ENCODE data around the gene RAP2A.

Gene RAP2A

GRCh38 chr13:97490702-97491307, 56.8 kb downstream of the RAP2A start:
- H3K27me3 ChIP-seq: no peaks in the 10 kb centered on the region
- H3K27ac ChIP-seq: no peak overlapping the region
- no peaks in the 10 kb centered on the region for H3K9me3 ChIP-seq
- no peak for TF ChIP-seq CTCF (IDR thresholded peaks at IDR 0.05)
- H3K4me1 ChIP-seq (ENCODE audit: control insufficient read depth in 1 of 2, insufficient read depth in 1 of 2, low read depth in 1 of 2, low read length in 1 of 2): no peaks in the 10 kb centered on the region
- H3K36me3 ChIP-seq: no peaks in the 10 kb centered on the region
- H3K4me3 ChIP-seq (ENCODE audit: low read depth in 1 of 2, low read length in 1 of 2): no peak overlapping the region

DNA sequence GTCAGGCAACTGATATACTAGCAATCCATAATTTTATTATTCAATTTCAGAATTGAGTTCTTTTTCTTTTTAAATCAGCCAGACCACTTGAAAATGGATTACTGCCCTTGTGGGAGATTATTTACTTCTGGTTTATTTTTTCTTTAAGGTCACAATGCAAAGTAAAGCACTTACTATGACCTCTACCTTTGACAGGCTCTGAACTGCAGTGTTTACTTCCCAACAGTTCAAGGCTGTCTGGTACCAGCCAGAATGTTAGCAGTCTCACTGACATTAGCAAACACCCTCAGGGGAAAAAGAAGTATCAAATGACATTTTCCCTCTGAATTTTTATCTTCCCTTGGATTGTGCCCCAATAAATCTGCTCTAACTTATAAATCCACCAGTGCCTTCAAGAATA, 57.5 kb downstream of the RAP2A start:
- Histone ChIP-seq H3K27ac (no peak overlapping the region), H3K4me1 (ENCODE audit: control insufficient read depth in 1 of 2, insufficient read depth in 1 of 2, low read depth in 1 of 2, low read length in 1 of 2) (no peaks in the 10 kb centered on the region), H3K9me3 (no peaks in the 10 kb centered on the region), H3K36me3 (no peaks in the 10 kb centered on the region), H3K4me3 (ENCODE audit: low read depth in 1 of 2, low read length in 1 of 2) (no peak overlapping the region), H3K27me3 (no peaks in the 10 kb centered on the region)
- TF ChIP-seq CTCF (IDR thresholded peaks at IDR 0.05): no peak

DNA sequence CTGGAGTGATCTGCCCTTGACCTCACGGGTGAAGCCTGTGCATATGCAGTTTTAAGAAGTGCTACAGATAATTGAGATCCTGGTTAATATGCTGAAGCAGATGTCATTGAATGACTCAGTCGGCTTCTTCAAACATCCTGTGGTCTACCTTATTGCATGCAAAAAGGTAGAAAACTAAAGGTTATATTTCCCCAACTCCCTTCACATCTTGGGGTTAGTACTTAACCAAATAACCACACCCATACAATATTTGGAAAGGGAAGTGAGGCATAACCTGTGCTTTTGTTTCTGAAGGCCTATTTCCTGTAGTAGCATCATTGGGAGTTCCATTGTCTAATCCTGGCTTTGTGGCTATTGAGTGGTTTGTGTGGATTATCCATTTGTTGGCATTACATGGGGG, 58.3 kb downstream of the RAP2A start:
- Histone ChIP-seq H3K4me1 (ENCODE audit: control insufficient read depth in 1 of 2, insufficient read depth in 1 of 2, low read depth in 1 of 2, low read length in 1 of 2) (no peaks in the 10 kb centered on the region), H3K9me3 (no peaks in the 10 kb centered on the region), H3K4me3 (ENCODE audit: low read depth in 1 of 2, low read length in 1 of 2) (no peak overlapping the region), H3K27ac (no peak overlapping the region), H3K36me3 (no peaks in the 10 kb centered on the region), H3K27me3 (no peaks in the 10 kb centered on the region)
- TF ChIP-seq CTCF (IDR thresholded peaks at IDR 0.05): no peak

GRCh38 chr13:97492684-97493371, 58.9 kb downstream of the RAP2A start:
- TF ChIP-seq CTCF (IDR thresholded peaks at IDR 0.05): no peak
- no peaks in the 10 kb centered on the region for H3K9me3 ChIP-seq
- H3K27ac ChIP-seq: no peak overlapping the region
- H3K4me1 ChIP-seq (ENCODE audit: control insufficient read depth in 1 of 2, insufficient read depth in 1 of 2, low read depth in 1 of 2, low read length in 1 of 2): no peaks in the 10 kb centered on the region
- H3K4me3 ChIP-seq (ENCODE audit: low read depth in 1 of 2, low read length in 1 of 2): no peak overlapping the region
- no peaks in the 10 kb centered on the region for H3K27me3 ChIP-seq
- H3K36me3 ChIP-seq: no peaks in the 10 kb centered on the region

GRCh38 chr13:97493456-97493855, 59.5 kb downstream of the RAP2A start:
- Histone ChIP-seq H3K4me3 (ENCODE audit: low read depth in 1 of 2, low read length in 1 of 2) (no peak overlapping the region), H3K4me1 (ENCODE audit: control insufficient read depth in 1 of 2, insufficient read depth in 1 of 2, low read depth in 1 of 2, low read length in 1 of 2) (no peaks in the 10 kb centered on the region), H3K27ac (no peak overlapping the region), H3K9me3 (no peaks in the 10 kb centered on the region), H3K36me3 (no peaks in the 10 kb centered on the region), H3K27me3 (no peaks in the 10 kb centered on the region)
- TF ChIP-seq CTCF (IDR thresholded peaks at IDR 0.05): no peak

All from neutrophil (primary cell).